PC-3 (cell line): Measurements from ENCODE around the gene CLDN8.

ENCODE experiments used
- EZH2 ChIP-seq: fragments of 300-600 bp; sonication (generic); IDR thresholded peaks from one replicate; pipeline ENCODE4 v1.6.1; 2017; ENCODE audit warnings: antibody characterized with exemption, mild to moderate bottlenecking, low read length; ENCODE audit not compliant: unreplicated experiment
- EZH2phosphoT487 ChIP-seq: fragments of 300-600 bp; sonication (generic); IDR thresholded peaks from 2 replicates; pipeline ENCODE4 v1.6.1; 2018; ENCODE audit warnings: mild to moderate bottlenecking, antibody characterized with exemption, low read length, borderline replicate concordance
- TF ChIP-seq, protein P1 (sequence below): fragments of 300-600 bp; sonication (generic); conservative IDR thresholded peaks from 2 replicates; pipeline ENCODE4 v1.5.1; 2017; ENCODE audit warnings: antibody characterized with exemption, low read depth, mild to moderate bottlenecking, low read length

DNA sequence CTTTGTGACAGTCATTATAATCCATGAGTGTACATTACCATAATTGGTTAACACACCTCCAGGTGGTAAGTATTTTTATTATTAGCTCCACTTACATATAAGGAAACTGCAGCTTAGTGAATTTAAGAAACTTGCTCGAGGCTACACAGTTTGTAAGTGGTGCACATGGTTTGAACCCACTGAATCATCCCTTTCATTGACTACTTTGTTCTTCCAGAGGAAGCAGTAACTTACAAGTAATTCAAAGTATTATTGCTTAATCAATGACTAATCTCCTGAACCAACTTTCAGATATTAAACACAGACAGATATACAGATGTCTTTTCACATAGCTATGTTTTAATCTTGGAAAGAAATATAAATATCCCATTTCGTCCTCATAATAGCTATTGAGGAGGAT, 18.7 kb upstream of the CLDN8 start:
- TF ChIP-seq, protein P1, sequence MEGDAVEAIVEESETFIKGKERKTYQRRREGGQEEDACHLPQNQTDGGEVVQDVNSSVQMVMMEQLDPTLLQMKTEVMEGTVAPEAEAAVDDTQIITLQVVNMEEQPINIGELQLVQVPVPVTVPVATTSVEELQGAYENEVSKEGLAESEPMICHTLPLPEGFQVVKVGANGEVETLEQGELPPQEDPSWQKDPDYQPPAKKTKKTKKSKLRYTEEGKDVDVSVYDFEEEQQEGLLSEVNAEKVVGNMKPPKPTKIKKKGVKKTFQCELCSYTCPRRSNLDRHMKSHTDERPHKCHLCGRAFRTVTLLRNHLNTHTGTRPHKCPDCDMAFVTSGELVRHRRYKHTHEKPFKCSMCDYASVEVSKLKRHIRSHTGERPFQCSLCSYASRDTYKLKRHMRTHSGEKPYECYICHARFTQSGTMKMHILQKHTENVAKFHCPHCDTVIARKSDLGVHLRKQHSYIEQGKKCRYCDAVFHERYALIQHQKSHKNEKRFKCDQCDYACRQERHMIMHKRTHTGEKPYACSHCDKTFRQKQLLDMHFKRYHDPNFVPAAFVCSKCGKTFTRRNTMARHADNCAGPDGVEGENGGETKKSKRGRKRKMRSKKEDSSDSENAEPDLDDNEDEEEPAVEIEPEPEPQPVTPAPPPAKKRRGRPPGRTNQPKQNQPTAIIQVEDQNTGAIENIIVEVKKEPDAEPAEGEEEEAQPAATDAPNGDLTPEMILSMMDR = no peak
- TF ChIP-seq EZH2 (no peak), EZH2phosphoT487 (no peak)
